Measurements from ENCODE around the gene CTDP1.

CTDP1 gene

DNA sequence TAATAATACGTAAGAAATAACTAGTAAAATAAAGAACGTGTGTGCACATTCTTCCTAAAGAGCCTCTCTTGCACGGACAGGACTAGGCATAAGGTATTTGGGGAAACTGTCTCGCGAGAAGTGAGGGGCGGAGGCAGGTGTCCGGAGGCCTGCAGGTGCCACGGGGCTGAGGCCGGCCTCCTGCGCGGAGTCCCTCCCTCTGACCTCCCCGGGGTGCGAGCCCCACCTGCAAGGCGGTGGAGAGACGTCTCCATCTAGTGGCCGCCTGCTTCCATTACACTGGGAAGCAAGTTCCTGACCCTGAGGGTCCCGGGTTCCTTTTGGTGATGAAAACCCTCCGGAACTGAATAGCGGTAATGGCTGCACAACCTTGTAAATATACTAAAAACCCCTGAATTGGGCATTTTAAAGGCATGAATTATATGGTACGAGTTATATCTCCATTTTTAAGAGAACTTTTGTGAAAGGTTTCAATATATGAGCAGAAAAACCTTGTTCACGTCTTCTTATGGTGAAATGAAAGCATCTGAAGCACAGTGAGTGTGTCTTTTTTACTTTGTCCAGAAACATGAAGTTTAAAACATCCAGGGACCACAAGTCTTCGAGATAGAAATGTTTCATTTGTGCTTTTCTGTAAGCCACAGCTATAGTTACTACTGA lies 35.5 kb upstream of the CTDP1 start:
- DNase-seq (ENCODE audit: low read depth, low spot score): peak; percentile 28

- DNase-seq (ENCODE audit: low read depth, low spot score): no peak
Observed at GRCh38 chr18:79644666-79645057, 34.9 kb upstream of the CTDP1 start.

DNA sequence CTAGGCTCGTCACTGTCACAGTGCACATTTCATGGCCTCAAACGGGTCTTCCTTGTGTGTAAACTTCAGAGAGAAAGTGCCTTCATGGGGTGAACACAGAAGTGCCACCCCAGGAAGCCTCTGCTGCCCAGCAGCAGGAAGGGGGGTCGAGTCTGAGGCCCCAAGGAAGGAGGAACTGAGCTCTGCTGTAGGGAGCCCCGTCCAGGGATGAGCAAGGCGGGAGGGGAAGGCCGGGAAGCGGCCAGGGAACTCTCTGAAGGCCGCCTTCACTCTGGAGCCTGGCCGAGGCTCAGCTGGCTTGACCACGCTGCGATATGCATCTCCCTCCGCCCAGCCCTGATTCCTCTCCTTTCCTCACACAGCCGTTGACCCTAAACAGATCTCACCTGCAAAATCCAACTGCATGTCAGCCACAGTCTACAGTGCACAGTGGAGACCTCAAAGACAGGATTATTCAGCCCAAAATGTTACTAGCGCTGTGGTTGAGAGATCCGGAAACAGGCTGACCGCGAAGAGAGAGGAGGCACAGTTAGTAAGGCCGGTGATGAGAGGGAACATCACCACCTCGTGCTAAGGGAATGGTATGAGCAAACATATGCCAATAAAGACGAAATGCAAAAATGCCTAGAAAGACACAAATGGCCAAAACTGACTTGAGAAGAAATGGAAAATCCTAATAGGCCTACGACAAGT lies 34.2 kb upstream of the CTDP1 start:
- no peak for DNase-seq (ENCODE audit: low read depth, low spot score)

DNA sequence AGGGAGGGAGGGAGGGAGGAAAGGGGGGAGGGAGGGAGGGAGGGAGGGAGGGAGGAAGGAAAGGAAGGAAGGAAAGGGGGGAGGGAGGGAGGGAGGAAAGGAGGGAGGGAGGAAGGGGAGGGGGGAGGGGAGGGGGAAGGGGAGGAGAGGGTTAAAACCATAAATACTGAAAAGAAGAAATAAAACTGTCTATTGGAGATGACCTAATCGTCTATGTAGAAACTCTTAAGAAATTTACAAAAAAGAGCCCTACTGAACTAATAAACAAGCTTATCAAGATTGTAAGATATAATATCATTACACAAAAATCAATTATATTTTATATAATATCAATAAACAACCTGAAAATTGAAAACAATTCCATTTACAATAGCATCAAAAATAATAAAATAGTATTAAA lies 32.3 kb upstream of the CTDP1 start:
- no peak for DNase-seq (ENCODE audit: low read depth, low spot score)

DNA sequence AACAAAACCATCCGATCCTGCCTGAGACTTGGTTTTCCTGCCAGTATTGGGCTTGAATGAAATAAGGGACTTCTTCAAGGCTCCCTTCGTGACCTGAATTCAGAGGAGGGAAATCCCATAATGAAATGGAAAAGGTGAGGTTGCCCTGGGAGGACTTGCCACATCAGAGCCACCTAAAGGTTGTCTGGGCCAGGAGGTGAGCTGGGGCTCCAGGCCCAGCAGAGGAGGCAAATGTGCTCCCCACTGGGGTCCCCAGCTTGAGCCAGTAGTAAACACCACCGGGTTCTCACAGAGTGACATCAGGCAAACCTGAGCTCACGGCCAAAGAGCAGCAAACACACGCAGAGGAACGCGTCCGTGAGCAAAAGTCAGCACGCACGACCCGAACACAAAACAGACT lies 28.6 kb upstream of the CTDP1 start:
- DNase-seq (ENCODE audit: low read depth, low spot score): no peak

DNA sequence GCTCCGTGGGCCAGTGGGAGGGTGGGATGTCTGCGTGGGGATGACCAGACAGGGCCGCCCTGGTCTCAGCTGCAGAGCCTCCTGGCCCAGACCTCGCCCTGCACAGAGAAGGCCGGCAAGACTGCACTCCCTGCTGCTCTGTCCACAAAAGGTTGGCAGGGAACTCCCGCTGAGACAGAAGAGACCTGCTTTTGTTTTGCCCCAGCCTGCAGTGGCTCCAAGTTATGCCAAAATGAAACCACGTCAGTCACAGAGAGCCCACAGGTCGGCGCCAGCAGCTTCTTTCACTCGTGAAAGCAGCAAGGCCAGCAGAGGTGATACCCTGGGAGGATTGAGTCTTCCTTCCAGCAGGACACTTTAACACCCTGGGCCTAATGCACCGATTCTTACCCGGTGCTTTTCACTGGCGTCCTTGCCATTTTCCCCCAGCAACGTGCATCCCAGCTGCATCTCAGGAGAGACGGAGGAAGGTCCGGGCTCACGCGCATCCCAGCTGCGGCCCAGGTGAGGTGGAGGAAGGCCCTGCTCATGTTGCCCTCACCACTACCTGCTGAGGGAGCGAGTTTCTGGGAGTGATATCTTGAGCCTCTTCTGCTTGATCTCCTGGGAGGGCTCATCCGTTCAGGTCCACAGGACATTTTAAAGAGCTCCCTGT lies 22.1 kb upstream of the CTDP1 start:
- no peak for DNase-seq (ENCODE audit: low read depth, low spot score)

GRCh38 chr18:79658366-79658765 lies 21.2 kb upstream of the CTDP1 start:
- DNase-seq (ENCODE audit: low read depth, low spot score): no peak

- DNase-seq (ENCODE audit: low read depth, low spot score): no peak
Observed at GRCh38 chr18:79659733-79660132, 19.9 kb upstream of the CTDP1 start.

GRCh38 chr18:79662034-79662433 lies 17.6 kb upstream of the CTDP1 start:
- no peak for DNase-seq (ENCODE audit: low read depth, low spot score)

- no peak for DNase-seq (ENCODE audit: low read depth, low spot score)
Observed at GRCh38 chr18:79662439-79662838, 17.2 kb upstream of the CTDP1 start.

DNA sequence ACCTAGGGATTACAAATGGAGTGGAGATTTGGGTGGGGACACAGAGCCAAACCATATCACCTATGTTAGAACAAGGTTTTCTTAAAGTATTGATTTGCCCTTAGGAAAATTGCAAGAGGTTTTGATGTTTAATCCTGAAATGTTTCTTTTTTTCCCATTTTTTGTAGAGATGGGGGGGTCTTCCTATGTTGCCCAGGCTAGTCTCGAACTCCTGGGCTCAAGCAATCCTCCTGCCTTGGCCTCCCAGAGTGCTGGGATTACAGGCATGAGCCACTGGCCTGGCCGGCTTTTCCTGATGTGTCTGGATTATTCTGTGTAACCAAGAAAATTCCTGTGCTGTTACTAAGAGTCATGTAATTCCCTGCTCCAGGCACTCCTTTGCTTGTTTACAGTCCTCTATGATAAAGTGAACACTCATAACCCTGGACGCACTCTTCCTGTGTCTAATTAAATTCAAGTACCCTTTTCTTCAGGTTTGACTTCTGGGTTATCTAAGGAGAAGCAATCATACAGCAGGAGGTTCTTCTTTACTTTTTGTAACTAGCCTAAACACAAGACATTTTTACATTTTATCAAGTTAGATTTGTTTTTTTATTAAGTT lies 15.0 kb upstream of the CTDP1 start:
- no peak for DNase-seq (ENCODE audit: low read depth, low spot score)

GRCh38 chr18:79668203-79668602 lies 11.4 kb upstream of the CTDP1 start:
- DNase-seq (ENCODE audit: low read depth, low spot score): no peak

GRCh38 chr18:79672490-79673276 lies 6.9 kb upstream of the CTDP1 start:
- DNase-seq (ENCODE audit: low read depth, low spot score): no peak

DNA sequence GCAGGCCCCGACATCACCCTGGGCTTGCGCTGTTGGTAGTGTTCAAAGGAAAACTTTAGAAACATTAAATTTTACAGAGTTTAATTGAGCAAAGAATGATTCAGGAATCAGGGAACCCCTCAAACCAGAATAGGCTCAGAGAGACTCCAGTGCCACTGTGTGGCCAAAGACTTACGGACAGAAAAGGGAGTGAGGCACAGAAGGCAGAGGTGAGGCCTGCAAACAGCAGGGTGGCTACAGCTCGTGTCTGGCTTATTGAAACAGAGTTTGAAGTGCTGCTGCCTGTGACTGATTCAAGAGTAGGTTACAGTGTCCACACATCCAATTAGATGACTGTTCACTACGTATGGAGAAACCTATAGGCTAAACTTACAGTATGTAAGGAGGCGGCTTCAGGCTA lies 2.4 kb upstream of the CTDP1 start:
- no peak for DNase-seq (ENCODE audit: low read depth, low spot score)

DNA sequence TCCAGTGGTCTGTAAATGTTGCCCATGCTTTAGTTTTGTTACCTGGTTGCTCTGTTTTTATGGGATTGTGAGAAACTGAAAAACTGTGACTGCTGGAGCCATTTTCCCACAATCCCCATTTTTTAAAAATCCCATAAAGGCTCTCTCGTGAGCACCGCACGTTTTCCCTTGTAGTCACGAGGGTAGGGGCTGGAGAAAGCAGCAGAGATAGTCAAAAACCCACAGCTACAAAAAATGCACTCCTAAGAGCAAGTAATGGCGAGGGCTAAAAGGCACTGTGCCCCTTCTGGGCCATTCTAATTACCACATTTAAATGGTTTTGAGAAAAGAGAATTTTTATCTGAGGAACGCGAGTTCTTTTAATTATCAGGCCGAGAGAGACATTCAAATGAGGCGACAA lies 1.8 kb upstream of the CTDP1 start:
- DNase-seq (ENCODE audit: low read depth, low spot score): no peak

- DNase-seq (ENCODE audit: low read depth, low spot score): peak; percentile 98
Observed at GRCh38 chr18:79678665-79679551, 695 bp upstream of the CTDP1 start.

GRCh38 chr18:79680100-79680879 lies 687 bp downstream of the CTDP1 start:
- no peak for DNase-seq (ENCODE audit: low read depth, low spot score)

- no peak for DNase-seq (ENCODE audit: low read depth, low spot score)
Observed at GRCh38 chr18:79680891-79681339, 1.3 kb downstream of the CTDP1 start.

- no peak for DNase-seq (ENCODE audit: low read depth, low spot score)
Observed at GRCh38 chr18:79681484-79682387, 2.1 kb downstream of the CTDP1 start.

All from iPS DF 19.7 (cell line).